Lung microvascular endothelial cell (primary cell): ENCODE data around the gene PCDH7. TPM values are rescaled to one million over a fixed set of nuclear protein-coding genes. Genes with fewer than 3 reads are reported as not detected.

Source experiments
- DNase-seq, 2 donors: peaks; one replicate each; pipeline versions ENCODE4 v3.0.0 to v3.0.0-alpha.2; 2010; ENCODE audit warnings: low read depth in 2 of 2
- total RNA-seq: library from RNA; depleted of rRNA; stranded (reverse); fragments of >200 nt; gene quantifications from 2 replicates; pipeline ENCODE4 v1.2.1, GENCODE V29; 2014

PCDH7 gene
- total RNA-seq, 1 donor from 2014 or later: 0.20 TPM

DNA sequence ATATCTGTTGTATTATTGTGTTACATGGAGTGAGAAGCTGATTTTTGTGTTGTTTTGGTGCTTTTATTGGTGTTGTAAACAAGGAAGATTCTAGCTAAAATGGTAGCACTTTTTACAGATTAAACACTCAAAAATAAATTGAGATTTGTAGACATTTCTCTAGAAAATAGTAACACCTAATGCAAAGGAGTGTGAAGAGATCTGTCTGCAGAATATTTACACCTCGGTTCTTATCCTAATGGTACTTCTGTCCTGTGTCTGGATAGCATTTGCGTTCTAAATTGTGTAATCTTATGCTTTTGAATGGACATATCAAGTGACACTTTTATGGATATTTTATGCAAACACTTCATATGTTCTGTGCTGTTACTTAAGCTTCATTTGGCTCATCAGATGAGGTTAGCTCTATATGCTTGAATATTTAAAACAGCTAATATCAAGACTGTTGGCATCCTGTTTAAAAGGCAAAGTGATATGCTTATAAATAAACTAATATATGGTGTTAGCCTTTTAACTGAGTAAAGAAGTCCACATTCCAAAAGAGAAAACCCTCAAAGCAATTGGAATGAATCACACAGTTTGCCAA is 6.0 kb downstream of the PCDH7 start:
- no peak for DNase-seq

DNA sequence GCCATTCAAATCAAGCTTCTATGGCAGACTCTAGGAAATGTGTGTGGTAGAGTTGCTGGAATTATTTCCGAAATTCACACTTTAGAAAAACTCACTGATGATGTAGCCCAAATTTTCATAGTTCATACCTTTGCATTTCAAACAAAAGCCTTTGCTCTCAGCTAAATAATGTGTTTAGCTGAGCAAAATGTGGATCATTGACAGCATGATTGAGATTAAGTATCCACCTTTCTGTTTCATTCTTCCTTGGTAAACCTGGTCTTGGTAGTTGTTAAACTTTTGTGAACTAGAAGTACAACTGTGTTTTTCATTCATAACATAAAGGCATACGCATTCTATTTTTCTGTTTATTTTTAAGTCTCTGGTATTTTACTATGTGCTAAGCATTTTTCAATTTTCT is 7.2 kb downstream of the PCDH7 start:
- DNase-seq: no peak

DNA sequence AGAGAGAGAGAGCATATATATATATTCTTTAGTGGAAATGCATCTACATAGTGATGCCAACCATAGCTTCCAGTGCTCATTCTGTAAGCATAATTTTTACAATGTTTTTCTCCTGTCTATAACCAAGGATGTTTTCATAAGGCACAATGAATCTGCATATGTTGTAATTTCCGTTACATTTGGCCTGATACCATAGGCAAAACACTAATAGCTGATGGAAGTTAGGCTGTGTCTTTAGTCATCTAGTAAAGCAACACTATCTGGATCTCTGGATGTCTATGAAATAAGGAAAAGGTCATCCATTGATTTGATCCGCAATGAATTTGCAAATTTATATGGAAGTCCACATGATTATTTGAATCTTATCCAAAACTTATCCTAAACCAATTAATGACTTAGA is 8.1 kb downstream of the PCDH7 start:
- no peak for DNase-seq

DNA sequence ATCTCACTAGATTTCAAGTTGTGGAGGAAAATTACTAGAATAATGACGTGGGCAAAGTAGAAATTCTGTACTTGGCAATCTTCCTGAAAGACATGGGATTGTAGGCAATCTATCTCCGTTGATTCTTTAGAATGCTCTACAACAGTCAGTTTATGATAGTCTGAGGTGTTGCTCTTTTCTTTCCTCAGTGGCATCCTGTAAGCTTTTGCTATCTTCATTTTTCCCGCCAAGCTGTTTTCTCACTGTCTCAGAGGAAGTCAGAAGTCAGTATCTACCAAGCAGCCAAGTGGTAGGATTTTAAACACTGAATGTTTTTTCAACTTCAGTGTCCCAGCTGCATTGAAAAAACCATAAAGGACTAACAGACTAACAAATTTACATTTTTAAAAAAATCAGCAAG is 23.7 kb downstream of the PCDH7 start:
- no peak for DNase-seq

DNA sequence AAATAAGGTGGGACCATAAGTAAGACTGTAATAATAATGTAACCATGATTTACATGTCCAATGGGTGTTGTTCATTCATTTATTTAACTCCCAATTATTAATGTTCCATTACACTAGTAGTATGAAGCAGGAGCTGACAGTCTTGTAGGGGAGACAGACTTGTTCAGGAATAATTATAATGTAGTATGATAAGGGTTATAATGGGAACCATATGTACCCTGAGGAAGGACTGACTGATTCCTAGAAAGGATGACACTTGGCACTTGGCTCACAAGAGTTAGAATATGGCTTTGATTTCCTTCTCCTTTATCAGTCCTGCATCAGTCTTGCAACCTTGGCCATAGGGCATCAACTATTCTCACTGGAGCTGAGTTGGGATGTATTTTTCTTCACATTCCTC is 24.2 kb downstream of the PCDH7 start:
- DNase-seq: no peak

DNA sequence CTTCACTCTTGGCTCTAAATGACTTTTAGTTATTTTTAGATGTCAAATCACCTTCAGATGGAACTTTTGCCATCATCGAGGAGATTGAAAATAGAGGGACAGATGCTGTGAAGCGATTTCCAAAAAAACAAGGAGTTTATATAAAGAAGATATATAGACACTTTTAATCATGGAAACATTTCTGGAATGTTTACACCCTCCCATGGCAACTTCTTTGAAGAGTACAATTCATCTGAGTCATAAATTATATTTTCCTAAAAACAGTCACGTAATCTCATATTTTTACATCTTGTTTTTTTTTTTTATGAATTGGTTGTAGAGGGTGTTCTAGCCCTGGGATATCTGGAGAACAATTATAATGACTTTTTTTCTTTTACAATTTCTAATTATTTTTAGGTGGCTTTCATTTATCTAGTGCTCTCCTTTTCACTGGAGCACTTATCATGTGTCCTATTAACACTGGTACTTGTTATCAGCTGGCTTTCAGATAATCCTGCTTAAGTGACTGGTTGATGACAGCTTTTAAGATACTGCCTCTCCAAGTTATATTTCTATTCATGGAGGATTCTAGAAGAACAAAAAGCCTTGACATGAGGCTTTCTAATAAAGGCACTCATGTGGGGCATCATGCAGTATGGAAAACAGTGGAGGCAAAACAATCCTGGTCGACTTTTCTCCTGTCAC is 24.9 kb downstream of the PCDH7 start:
- no peak for DNase-seq

DNA sequence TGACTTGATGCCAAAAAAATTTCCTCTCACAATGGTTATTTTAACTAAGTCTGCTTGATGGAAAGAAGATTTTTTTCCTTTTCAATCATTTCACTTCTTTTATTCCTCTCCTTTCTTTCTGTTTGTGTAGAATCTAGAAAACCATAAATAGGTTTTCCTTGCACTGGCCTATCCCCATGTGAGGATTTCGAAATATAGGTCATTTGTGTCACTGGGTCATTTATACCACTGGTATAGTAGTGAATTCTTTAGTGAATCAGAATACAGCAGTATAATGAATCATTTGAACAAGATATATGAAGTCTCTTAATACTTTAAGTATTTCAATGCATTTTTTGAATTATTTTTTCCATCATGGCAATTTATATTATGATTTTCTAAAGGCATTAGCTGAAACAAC is 26.6 kb downstream of the PCDH7 start:
- DNase-seq: no peak

DNA sequence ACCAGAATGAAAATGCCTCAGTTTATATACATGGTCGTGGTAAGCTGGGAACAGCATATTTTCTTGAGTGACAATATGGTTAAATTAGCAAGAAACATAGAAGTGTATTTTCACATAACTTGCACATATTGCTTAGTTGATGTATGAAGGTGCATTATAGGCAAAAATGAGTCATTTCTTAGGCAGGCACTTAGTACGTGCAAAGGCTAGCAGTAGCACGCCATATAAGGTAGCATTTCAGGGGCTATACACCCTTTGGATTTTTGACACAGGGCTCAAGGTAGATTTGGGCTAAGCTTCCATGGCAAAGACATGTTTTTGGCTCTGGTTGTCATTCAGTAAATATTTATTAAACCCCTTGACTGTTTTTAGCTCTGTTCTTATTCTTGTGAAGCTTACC is 33.1 kb downstream of the PCDH7 start:
- DNase-seq: no peak

DNA sequence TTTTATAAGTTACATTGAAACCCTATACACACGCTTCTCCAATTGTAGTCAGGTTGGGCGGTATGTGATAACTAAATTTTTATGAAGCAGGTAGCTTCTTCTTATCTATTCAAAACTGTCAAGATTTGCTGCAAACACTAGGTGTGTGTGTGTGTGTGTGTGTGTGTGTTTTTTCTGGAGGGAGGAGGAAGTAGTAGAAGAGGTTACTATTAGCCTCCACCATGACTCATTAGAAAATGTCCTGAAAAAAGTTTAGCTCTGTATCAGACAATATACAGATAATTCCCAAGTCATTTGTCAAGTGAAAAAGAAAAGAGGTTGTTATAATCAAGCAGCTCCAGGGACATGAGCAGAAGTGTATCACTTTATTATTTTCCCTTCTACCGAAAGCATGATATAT is 33.9 kb downstream of the PCDH7 start:
- peak in 1 of 2 donors; percentile 56 for DNase-seq

DNA sequence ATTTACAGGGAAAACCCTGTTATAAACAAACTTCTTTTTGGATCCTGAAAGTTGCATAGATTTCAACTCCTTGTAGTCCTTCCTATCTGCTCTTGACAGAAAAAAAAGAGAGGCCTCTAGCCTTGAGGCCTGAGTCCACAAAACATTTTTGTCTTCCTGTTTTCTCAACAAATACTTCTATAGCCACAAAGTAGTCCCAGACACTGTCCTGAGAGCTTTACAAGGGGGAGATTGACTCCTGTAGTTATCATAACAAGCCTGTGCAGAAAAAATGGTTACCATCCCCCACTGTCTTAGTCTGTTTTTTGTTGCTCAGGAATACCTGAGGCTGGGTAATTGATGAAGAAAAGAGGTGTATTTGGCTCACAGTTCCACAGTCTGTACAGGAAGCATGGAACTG is 35.2 kb downstream of the PCDH7 start:
- no peak for DNase-seq

DNA sequence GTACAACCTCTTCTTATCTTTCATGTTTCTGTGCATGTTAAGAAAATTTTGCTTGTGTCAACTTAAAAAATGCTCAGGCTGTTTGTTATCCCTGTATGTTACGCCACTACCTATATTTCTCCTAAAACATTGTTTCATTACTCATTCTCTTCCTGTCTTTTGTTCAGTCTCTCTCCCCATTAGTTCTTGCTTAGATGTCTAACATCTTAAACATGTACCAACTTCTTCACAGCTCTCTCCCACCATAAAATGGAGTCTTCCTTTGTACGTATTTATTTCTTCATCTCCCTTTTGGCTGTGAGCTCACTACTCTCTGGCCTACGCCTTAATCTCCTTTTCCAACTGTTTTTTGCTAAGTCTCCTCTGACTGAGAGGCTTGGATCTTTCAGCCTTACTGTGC is 36.4 kb downstream of the PCDH7 start:
- no peak for DNase-seq

DNA sequence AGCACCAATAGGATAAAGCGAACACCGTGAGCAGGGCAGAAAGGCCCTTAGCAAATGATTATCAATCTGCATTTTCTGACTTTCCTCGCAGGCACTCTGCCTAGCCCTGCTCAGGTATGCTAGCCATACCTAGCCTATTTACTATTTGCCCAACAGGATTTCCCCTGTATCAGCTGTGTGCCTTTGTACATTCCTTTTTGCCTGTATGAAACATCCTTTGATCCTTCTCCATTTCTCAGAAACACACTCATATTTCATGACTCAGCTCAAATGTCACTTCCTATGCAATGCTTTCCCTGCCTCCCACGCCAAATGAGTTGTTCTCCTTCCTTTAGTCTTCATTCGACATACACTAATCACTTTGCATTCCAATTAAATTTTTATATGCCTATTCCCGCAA is 37.2 kb downstream of the PCDH7 start:
- DNase-seq: peak in 1 of 2 donors; percentile 75

DNA sequence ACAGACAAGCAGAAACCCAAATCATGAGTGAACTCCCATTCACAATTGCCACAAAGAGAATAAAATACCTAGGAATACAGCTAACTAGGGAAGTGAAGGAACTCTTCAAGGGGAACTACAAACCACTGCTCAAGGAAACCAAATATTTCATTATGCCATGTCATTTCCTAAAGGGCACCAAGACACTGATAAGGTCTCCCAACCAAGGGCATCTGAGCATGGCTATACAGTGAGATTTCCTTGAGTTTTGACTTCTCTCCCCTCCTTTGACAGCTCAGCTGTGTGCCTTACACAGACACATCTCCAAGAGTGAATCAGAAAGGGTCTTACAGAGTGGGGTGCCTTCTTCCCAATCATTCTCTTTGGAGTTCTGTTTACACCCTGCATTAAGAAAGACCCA is 40.4 kb downstream of the PCDH7 start:
- DNase-seq: no peak

DNA sequence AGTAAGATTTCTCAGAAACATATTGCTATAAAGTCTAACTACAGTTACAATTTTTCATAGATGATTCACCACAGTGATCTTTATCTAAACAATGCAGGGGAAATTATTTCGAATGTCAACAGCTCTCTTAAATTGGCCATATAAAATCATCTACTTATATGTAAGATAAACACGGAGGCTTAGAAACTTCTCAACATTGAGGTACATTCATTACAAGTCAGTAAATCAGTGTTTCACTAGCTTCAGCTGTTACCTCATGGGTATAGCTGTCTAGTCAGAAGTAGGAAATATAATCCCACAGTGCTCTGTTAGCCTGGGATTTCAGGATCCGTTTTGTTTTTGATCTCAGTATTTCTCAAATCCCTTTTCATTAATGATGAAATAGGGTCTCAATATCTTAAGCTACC is 43.2 kb downstream of the PCDH7 start:
- DNase-seq: peak in 1 of 2 donors; percentile 34

DNA sequence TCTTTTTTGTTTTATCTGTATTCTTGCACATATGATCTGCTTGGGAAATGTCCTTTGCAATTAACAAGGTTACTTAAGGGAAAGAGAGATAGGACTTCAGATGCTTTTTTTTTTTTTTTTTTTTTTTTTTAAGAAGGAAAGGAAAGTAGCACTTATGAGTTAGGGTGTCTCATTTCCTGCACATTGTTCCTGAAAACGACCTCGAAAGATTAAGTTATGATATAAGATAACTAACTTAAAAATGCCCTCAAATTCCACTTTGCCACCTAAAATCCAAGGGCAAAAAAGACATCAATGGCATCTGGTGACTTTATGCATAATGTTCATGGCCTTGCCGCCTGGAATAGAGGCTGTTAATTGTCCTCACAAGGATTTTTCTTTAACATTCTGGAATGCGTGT is 44.9 kb downstream of the PCDH7 start:
- DNase-seq: peak in 1 of 2 donors; percentile 39

DNA sequence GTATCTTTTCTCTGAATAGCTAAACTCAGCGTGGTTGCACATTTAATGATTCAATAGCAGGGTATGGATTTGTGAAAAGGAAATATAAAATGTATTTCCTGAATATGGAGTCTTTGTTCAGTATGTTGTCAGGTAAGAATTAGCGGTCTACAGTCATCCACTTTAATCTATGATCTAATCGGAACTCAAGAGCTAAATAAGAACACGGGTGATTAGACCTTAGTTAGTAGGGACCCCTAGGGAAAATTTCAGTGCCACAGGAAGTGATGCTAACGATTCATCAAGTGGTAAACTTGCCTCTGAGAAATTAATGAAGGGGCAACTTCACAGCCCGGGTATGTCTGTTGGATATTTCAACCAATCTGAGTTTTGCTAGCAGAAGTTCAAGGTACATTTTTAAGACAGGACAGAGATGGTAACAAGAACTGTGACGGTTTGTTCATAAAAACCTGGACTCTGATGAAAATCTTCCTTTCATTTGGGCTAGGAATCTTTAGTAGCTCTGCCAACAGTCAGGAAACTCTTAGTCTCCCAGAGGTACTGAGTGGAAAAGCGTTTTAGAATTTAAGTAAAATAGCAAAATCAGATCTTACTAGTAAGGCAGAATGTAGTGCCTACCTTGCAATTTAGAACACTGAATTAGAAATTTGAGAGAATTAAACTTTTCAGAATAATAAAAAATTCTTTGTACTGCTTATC is 47.1 kb downstream of the PCDH7 start:
- DNase-seq: no peak

DNA sequence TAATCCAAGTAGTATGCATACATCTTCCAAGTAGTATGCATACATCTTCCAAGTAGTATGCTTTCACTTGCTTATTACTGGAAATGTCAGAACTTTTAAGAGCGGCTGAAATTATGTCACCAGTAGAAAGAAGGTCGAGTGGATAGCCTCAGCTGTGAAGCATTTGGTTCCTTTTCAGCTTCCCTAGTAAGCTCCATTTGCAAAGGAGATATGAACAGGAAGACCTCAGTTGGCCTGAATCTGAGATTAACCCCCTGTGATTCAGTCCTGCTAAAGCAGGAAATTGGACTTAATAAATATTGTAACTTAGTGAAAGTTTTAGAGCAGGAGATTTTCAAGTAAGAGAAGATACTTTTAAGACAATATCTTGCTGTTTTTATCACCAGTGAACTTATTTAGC is 48.1 kb downstream of the PCDH7 start:
- DNase-seq: peak in 1 of 2 donors; percentile 35

DNA sequence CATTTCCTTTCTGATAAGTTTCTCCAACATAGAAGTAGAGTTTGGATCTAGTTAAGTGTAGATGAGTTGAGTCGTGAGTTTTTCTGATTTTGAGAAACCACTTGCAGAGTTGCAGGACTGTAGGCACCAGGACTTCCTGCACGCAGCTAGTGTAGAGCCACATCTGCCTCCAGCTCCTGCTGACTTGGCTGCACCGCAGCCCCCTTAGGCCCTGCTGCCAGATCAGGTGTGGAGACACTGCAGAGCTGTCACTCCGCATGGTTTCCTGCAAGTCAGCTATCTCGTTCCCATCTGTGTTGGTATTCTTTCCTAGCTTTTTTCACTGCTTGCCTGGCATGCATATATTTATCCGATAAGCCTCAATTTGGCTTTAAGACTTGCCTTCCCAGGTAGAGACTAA is 48.9 kb downstream of the PCDH7 start:
- no peak for DNase-seq

DNA sequence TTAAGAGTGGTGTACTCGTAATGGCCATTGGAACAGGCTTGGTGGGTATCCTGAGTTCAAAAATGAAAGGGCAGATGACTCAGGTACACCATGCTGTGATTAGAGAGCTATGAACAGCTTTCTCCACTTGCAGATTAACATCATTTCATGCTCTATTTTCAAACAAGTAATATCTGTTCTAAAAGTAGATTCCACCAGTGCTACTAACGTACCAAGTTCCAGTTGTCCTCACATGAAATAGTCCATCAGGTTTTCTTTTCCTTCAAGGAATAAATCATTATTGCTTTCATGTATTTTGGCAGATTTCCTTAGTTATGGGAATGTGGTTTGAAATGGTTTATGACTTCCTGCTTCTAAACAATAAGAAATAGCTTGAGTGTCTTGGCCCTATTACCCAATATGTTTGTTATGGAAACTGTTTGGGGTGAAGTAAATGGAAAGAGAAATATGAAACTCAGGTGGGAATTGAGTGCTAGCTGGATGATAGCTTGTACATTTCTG is 49.9 kb downstream of the PCDH7 start:
- DNase-seq: peak in 1 of 2 donors; percentile 82

DNA sequence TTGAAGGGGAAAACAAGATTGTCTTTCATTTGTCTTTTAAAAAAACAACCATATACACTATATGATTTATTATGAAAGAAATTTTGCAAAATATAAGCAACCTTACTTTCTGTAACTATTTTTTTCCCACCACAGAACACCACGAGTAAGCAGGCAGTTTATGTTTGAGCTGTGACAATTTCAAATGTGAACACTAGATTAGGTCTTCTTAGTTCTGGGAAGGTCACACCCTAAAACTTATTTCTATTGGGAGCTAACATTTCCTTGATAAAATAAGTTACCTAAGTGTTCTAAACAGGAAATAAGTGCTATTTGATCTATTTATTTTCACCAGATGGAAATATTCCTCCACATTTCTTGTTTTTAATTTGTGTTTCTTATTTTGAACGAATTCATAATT is 50.6 kb downstream of the PCDH7 start:
- DNase-seq: no peak

DNA sequence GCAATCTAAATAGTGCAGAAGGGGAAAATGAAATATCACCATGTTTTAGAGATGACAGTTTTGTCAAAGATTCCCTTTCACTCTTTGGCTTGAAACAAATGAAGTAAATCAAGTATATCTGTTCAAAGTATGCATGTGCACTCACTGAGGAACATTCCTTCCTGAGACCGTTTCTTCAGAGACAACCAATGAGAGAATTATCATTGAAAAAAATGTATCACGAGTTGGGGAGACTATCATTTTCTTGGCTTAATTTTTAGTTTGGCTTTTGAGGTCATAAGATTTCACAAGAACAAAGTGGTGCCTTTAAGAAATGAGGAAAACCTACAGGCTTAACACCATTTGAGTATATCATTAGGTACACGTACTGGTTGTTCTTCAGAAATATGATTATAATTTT is 56.3 kb downstream of the PCDH7 start:
- DNase-seq: no peak

DNA sequence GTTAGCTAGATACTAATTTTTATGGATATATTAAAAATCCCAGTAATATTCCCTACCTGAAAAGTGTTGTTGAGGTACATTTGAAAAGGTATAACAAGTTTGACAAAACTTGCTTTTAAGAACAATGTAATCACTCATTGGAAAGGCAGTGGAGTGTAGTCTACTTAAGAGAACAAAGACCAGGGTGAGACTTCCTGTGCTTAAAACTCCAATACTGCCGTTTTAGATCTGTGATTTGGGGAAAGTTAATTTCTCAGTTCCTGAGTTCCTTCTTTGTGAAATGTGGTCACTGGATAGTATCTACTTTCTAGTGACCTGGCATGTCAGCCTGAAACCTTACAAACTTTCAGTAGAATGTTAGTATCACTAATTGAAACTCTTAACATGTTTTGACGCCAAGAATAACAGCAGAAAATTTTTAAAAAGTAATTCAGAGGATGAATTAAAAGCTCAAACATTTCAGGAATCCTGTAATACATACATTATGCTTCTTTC is 56.8 kb downstream of the PCDH7 start:
- no peak for DNase-seq
